ENCODE measurements around the gene NUP93. TPM values are rescaled to one million over a fixed set of nuclear protein-coding genes. Genes with fewer than 3 reads are reported as not detected.
A peak's percentile ranks its signal among the peaks of the same experiment; 100 is the strongest.

Gene NUP93
- total RNA-seq, 2 donors from 2014 or later = 146 to 149 TPM

- no peaks in the 10 kb centered on the region for H3K36me3 Mint-ChIP-seq (ENCODE audit: low read depth)
Observed at GRCh38 chr16:56896244-56896643, 166.3 kb downstream of the NUP93 start.

GRCh38 chr16:56897026-56897799 lies 167.3 kb downstream of the NUP93 start:
- no peak overlapping the region for H3K27ac Mint-ChIP-seq
- Histone ChIP-seq H3K36me3 (ENCODE audit: control insufficient read depth, insufficient read depth, low read length) (no peaks in the 10 kb centered on the region), H3K27ac (ENCODE audit: low read depth, low read length) (no peak overlapping the region), H3K9ac (ENCODE audit: extremely low read depth, low read length, poor library complexity, severe bottlenecking) (no peak overlapping the region), H3K9me3 (ENCODE audit: control insufficient read depth, low read length) (no peaks in the 10 kb centered on the region), H3K4me1 (ENCODE audit: control insufficient read depth, insufficient read depth, low read length) (no peaks in the 10 kb centered on the region), H3K4me3 (ENCODE audit: low read length) (no peak overlapping the region), H3K27me3 (ENCODE audit: control insufficient read depth, insufficient read depth, low read length, poor library complexity, severe bottlenecking) (peaks cover 10% of the 10 kb centered on the region)
- no peak for DNase-seq
- WGBS, 2 experiments (ENCODE audit: insufficient coverage in 1 of 2, insufficient read length in 1 of 2) = 86 to 88% methylated on average over 3 to 8 of the region's 8 CpGs
- TF ChIP-seq CTCF (conservative IDR thresholded peaks at IDR 0.05) = no peak
- no peaks in the 10 kb centered on the region for H3K36me3 Mint-ChIP-seq (ENCODE audit: low read depth)
- H3K4me3 Mint-ChIP-seq = no peak overlapping the region
- no peaks in the 10 kb centered on the region for H3K9me3 Mint-ChIP-seq
- H3K4me1 Mint-ChIP-seq = no peaks in the 10 kb centered on the region
- H3K27me3 Mint-ChIP-seq (ENCODE audit: insufficient read depth) = peaks cover 3% of the 10 kb centered on the region

More at GRCh38 chr16:56896244-56896643, 166.3 kb downstream of the NUP93 start:
- Histone ChIP-seq H3K9ac (ENCODE audit: extremely low read depth, low read length, poor library complexity, severe bottlenecking) (no peak overlapping the region), H3K27me3 (ENCODE audit: control insufficient read depth, insufficient read depth, low read length, poor library complexity, severe bottlenecking) (peaks cover 10% of the 10 kb centered on the region), H3K9me3 (ENCODE audit: control insufficient read depth, low read length) (no peaks in the 10 kb centered on the region), H3K4me1 (ENCODE audit: control insufficient read depth, insufficient read depth, low read length) (no peaks in the 10 kb centered on the region), H3K4me3 (ENCODE audit: low read length) (no peak overlapping the region), H3K27ac (ENCODE audit: low read depth, low read length) (no peak overlapping the region), H3K36me3 (ENCODE audit: control insufficient read depth, insufficient read depth, low read length) (no peaks in the 10 kb centered on the region)
- 87 to 96% methylated on average over 3 of the region's 3 CpGs for WGBS, 2 experiments (ENCODE audit: insufficient coverage in 1 of 2, insufficient read length in 1 of 2)
- no peak for DNase-seq
- no peaks in the 10 kb centered on the region for H3K9me3 Mint-ChIP-seq
- H3K27me3 Mint-ChIP-seq (ENCODE audit: insufficient read depth) = peaks cover 3% of the 10 kb centered on the region
- no peak for TF ChIP-seq CTCF (conservative IDR thresholded peaks at IDR 0.05)
- H3K27ac Mint-ChIP-seq = no peak overlapping the region
- H3K4me3 Mint-ChIP-seq = no peak overlapping the region
- no peaks in the 10 kb centered on the region for H3K4me1 Mint-ChIP-seq

- Histone ChIP-seq H3K27me3 (ENCODE audit: control insufficient read depth, insufficient read depth, low read length, poor library complexity, severe bottlenecking) (peaks cover 10% of the 10 kb centered on the region), H3K4me1 (ENCODE audit: control insufficient read depth, insufficient read depth, low read length) (no peaks in the 10 kb centered on the region), H3K27ac (ENCODE audit: low read depth, low read length) (no peak overlapping the region), H3K9ac (ENCODE audit: extremely low read depth, low read length, poor library complexity, severe bottlenecking) (no peak overlapping the region), H3K9me3 (ENCODE audit: control insufficient read depth, low read length) (no peaks in the 10 kb centered on the region), H3K36me3 (ENCODE audit: control insufficient read depth, insufficient read depth, low read length) (no peaks in the 10 kb centered on the region), H3K4me3 (ENCODE audit: low read length) (no peak overlapping the region)
- H3K4me3 Mint-ChIP-seq = no peak overlapping the region
- DNase-seq = no peak
- H3K27ac Mint-ChIP-seq = no peak overlapping the region
- 92 to 93% methylated on average over 5 to 8 of the region's 8 CpGs for WGBS, 2 experiments (ENCODE audit: insufficient coverage in 1 of 2, insufficient read length in 1 of 2)
- H3K27me3 Mint-ChIP-seq (ENCODE audit: insufficient read depth) = peaks cover 3% of the 10 kb centered on the region
- no peaks in the 10 kb centered on the region for H3K9me3 Mint-ChIP-seq
- H3K36me3 Mint-ChIP-seq (ENCODE audit: low read depth) = no peaks in the 10 kb centered on the region
- TF ChIP-seq CTCF (conservative IDR thresholded peaks at IDR 0.05) = no peak
- no peaks in the 10 kb centered on the region for H3K4me1 Mint-ChIP-seq
Observed at GRCh38 chr16:56898847-56899246, 168.9 kb downstream of the NUP93 start.

Small RNA genes lying within 50 kb of the gene (microRNA-seq; reads per million reads assigned to microRNA genes)
- gene MIR138-2 (ENCODE audit: borderline microRNAs expressed) = 7.9 reads per million, percentile 42 among the genes with 10 or more reads in this experiment

Other genes with a start within 250 kb of the NUP93 start
- gene BBS2, start 210.1 kb upstream of the NUP93 start, total RNA-seq = 10 to 100 TPM; 35.3 to 52.6 TPM
- not detected for gene MT4, start 165.1 kb upstream of the NUP93 start, total RNA-seq
- gene MT3, start 140.6 kb upstream of the NUP93 start, total RNA-seq = not detected
- 1 to 10 TPM in 1 of 2 donors, not detected in 1; 6.8 TPM for gene MT2A, start 121.5 kb upstream of the NUP93 start, total RNA-seq
- 1 to 10 TPM in 1 of 2 donors, not detected in 1; 5.5 TPM for gene MT1E, start 104.3 kb upstream of the NUP93 start, total RNA-seq
- not detected for gene MT1M, start 97.5 kb upstream of the NUP93 start, total RNA-seq
- gene MT1A, start 91.5 kb upstream of the NUP93 start, total RNA-seq = not detected
- not detected for gene MT1B, start 78.2 kb upstream of the NUP93 start, total RNA-seq
- gene MT1F, start 72.2 kb upstream of the NUP93 start, total RNA-seq = 1 to 10 TPM in 1 of 2 donors, not detected in 1; 3.4 TPM
- gene MT1G, start 62.1 kb upstream of the NUP93 start, total RNA-seq = 1 to 10 TPM in 1 of 2 donors, not detected in 1; 7.8 TPM
- gene MT1H, start 60.3 kb upstream of the NUP93 start, total RNA-seq = 1 to 10 TPM in 1 of 2 donors, not detected in 1; 1.6 TPM
- gene MT1X, start 47.7 kb upstream of the NUP93 start, total RNA-seq = 1 to 10 TPM; 1.5 to 8.8 TPM
- not detected for gene SLC12A3, start 135.1 kb downstream of the NUP93 start, total RNA-seq
- 10 to 100 TPM; 21.5 to 40.6 TPM for gene HERPUD1, start 202.0 kb downstream of the NUP93 start, total RNA-seq
- not detected for gene CETP, start 231.8 kb downstream of the NUP93 start, total RNA-seq